GM18867 (cell line): Measurements from ENCODE around the gene TCEAL6.
"Not testable (repeated sequence)": the region's sequence is repeated elsewhere in the genome, so short reads cannot be mapped to it uniquely, and the experiment has no call there.

Experiments used
- ATAC-seq: cut with Tn5 transposase; IDR thresholded peaks from one replicate; pipeline ENCODE4 v1.9.1; 2021; ENCODE audit warnings: mild to moderate bottlenecking, moderate library complexity; ENCODE audit not compliant: unreplicated experiment

TCEAL6 gene

DNA sequence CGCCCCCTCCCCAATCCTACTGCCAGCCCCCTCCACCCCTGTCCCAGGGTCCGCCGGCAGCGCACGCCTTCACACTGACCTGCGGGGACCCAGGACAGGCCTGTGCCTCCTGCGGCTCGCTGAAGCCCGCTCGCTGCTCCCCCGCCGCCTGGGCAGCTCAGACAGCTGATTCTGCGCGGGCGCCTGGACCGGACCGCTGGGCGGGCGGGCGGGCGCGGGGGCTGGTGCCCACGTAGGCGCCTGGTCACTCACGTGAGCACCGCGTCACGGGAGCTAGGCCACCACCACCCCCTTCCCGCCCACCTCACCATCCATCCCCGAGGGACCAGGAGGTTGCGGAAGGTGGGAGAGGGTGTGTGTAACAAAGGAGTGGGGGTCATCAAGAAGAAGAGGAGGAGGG lies at the start of gene TCEAL6:
Gene TCEAL6 (minus strand): TSS at position 208 of the 400 bp plus-strand sequence.
- ATAC-seq: not testable (repeated sequence)

DNA sequence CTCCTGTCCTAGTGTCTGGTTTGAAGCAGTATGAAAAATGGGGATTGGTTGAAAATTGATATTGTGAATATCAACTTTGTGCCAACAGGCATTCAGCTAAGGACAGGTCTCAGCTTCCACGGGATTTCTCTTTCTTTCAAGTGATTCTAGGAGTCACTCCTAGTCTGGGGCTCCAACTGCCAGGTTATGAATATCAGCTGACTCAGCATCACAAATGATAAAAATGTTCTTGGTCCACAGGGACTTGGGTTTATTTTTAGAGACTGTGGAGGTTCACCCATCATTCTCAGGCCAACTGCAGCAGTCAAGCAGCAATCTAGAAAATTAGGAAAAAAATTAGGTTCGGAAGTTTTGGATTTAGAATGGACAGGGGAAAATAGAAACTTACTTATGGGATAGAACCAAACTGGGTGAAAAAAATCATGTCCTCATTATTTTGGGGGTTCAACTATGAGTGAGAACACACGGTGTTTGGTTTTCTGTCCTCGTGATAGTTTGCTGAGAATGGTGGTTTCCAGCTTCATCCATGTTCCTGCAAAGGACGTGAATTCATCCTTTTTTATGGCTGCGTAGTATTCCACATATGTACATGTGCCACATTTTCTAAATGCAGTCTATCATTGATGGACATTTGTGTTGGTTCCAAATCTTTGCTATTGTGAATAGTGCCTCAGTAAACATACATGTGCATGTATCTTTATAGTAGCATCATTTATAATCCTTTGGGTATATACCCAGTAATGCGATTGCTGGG lies 43.9 kb upstream of the TCEAL6 start:
- no peak for ATAC-seq

DNA sequence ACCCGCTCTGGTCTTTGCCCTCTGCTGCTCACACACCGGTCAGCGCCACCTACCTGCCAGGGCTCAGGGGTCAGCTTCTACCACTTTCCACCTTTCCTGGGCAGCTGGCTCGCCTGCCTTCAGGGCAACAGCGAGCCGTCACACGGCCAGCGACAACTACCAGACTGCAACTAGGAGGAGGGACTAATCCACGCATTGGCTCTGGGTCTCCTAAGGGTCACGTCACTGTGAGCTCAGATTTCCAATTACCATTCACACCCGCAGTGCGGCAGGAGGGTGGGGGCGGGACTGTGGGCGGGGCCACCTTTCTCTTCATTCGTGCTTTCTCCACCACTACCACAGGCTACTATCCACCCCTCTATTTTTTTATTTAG lies 13.5 kb upstream of the TCEAL6 start, which contains the start of gene BEX5:
Gene BEX5 (minus strand): TSS at position 172 of the 374 bp plus-strand sequence. CDS start 1,712 bp downstream, outside the sequence.
- peak; percentile 93 for ATAC-seq

- ATAC-seq: peak; percentile 33
These were observed 12.9 kb upstream of the TCEAL6 start for GRCh38 chrX:102154900-102155805.

DNA sequence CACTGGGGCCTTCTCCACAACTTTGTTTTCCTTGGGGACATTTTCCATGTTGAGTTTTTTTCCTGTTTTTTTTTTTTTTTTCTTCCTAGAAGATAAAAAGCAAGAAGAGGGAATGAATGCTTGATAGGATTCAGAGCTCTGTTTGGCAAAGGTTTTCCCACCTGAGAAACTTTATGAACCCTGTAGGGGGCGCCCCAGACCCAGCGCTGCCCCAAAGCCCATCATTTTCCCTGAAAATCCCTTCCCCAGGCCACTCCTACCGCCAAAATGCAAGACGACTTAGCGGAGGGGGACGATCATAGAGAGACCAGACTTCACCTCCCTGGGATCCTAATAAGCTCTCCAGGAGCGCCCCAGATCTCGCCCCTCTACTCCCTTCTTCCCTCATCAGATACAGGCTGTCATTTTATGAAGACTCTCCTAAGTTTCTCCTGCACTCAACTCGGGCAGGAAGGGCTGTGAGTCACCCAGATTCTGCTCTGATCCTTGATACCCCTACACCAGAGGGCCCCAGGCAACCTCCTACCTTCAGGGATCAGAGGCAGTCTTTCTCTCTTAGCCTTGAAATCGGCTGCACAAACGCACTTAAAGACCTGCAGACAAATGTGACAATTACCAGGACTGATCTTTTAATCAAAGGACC lies 12.1 kb upstream of the TCEAL6 start:
- ATAC-seq: no peak

GRCh38 chrX:102141631-102142030 lies 650 bp downstream of the TCEAL6 start:
- not testable (repeated sequence) for ATAC-seq

DNA sequence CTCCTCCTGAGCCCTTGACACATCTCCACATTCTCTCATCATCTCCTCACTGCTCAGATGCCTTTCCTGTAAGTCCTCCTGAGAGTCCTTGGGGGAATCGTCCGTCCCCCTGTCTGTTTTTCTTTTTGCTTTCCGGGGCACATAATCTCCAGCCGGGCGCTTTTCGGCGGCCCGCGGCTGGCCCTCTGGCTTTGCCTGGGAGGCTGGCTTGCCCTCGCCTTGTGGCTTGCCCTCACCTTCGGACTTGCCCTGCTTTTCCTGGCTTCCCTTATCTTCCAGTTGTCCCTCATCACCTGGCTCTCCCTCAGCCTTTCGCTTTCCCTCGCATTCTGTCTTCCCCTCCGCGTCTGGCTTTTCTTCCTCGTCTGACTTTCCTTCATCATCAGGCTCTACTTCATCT lies 1.4 kb downstream of the TCEAL6 start:
- not testable (repeated sequence) for ATAC-seq

GRCh38 chrX:102138064-102138463 lies 4.2 kb downstream of the TCEAL6 start:
- ATAC-seq: no peak

- no peak for ATAC-seq
These were observed 12.8 kb downstream of the TCEAL6 start for GRCh38 chrX:102129473-102129872.

GRCh38 chrX:102126863-102127262 lies 15.4 kb downstream of the TCEAL6 start:
- ATAC-seq: no peak

DNA sequence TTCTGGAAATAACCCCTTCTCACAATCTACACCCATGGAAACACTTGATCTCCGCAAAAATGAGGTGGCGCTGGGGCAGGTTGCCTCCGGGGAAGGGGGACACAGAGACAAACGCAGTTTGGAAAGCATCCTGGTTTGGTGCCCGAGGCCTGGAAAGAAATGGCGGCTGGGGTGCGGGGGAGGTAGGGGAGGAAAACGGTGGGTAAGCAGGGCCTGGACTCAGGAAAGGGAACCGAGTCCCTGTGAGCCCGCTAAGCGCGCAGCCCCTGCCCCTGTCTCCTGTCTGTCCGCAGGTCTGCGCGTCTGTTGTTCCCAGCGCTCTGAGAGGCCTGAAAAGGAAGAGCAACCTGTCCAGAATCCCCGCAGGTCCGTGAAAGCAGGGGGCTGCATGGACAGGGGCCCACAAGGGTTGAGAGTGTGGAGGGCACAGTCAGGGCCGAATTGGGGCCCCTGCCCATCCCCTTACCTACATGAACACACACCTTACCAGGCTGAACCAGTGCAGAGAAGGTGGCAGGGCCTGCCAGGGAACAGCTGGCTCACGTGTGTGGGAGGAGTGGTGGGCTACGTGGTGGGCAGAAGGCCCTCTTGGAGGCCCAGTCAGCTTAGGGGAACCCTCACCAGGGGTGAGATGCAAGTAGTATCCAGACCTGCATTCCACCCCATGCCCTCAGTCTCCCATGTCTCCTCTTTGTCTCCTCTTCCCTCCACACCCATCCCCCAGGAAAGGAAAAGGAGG lies 16.0 kb downstream of the TCEAL6 start:
- not testable (repeated sequence) for ATAC-seq

DNA sequence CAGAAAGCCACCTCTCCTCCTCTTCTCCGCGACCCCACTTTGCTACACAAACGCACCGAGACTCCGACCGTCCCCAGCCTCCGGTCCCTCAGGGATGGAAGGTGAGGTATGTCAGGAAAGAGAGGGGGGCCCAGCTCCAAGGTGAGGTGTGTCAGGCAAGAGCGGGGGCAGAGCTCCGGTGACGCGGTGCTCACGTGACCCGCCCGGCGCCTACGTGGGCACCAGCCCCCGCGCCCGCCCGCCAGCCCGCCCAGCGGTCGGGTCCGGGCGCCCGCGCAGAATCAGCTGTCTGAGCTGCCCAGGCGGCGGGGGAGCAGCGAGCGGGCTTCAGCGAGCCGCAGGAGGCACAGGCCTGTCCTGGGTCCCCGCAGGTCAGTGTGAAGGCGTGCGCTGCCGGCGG lies 16.8 kb downstream of the TCEAL6 start, which contains the start of gene TCEAL2:
Gene TCEAL2 (plus strand): TSS at position 244 of the 400 bp plus-strand sequence. CDS start 1,152 bp downstream, outside the sequence.
- not testable (repeated sequence) for ATAC-seq

DNA sequence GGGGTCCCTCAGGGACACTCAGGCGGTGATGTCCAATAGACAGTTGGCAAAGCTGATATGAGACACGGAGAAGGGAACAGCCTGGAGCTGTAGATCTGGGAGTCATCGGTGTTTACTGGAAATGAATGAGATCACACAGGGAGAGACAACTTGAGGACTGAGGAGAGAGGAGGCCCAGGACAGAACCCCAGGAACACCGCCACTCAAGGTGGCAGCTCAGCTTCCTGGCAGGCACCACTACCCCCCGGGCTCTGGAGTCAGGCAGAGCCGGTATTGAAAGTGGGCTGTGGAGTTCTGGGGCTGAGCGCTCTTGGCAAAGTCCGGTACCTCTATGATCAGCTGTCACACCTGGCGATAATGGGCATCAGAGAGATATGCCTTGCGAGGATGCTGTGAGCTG lies 17.3 kb downstream of the TCEAL6 start:
- not testable (repeated sequence) for ATAC-seq

DNA sequence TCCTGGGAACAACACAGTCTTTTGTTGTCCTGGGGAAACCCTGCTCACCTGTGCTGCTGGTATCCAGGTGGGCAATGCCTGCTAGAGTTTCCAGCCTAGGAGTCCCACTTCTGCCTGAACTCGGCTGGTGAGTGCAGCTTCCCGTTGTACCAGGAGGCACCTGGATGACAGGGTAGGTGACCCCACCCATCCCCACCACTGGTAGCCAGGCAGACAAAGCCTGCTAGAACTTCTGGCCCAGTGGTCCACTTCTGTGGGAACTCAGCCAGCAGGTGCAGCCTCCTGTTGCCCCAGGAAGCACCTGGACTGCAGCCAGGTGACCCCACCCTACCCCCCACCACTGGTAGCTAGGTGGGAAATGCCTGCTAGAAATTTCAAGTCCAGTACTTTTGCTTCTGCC lies 26.5 kb downstream of the TCEAL6 start:
- no peak for ATAC-seq

DNA sequence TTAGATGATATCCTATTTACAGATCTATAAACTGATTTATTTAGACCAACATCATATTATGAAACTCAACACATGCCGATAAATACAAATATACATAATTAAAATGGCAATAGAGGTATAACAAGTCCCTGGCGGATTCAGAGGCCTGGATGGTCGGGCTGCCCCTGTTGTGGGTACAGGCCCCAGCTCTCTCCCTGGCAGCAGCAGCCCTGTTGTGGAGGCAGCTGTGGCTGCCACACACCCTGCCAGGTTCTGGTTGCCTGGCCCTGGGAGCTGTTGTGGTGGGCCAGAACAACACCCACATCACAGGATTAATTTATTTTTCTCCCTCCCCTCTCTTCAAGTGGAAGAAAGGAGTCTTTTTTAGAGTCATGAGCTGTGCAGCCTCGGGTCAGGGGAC lies 28.9 kb downstream of the TCEAL6 start:
- ATAC-seq: no peak
